Pancreas (tissue), 10 donors: ENCODE results near the gene ARIH2. TPM values are rescaled to one million over a fixed set of nuclear protein-coding genes. Genes with fewer than 3 reads are reported as not detected.
A peak's percentile ranks its signal among the peaks of the same experiment; 100 is the strongest.

Source experiments
- ATAC-seq, 4 donors: fragments of 200-7000 bp; cut with Tn5 transposase; one replicate each; pipeline versions ENCODE4 v1.8.0 to v1.9.1; 2020; ENCODE audit warnings: mild to moderate bottlenecking in 4 of 4, moderate library complexity in 4 of 4
- DNase-seq, 6 donors: peaks; one replicate each; pipeline ENCODE4 v3.0.0-alpha.2; 2020
- FAIRE-seq: peaks from 2 replicates; lab custom pipeline; 2012; peaks lifted over from hg19 to GRCh38; lab: Jason Lieb, UNC
- H3K27ac ChIP-seq, 4 donors: fragments of 200-600 bp; sonication (generic); 1 replicate in 3 of 4; 2 replicates in 1 of 4; pipeline versions ENCODE4 v1.5.0 to v1.8.0; 2020
- H3K27me3 ChIP-seq, 4 donors: fragments of 200-600 bp; one replicate each; pipeline ENCODE4 v1.8.0; 2021
- H3K36me3 ChIP-seq, 3 donors: fragments of 200-600 bp; sonication (generic) in 1 of 3; one replicate each; pipeline versions ENCODE4 v1.5.0 to v1.8.0; 2020 to 2021
- H3K4me1 ChIP-seq, 3 donors: fragments of 200-600 bp; one replicate each; pipeline ENCODE4 v1.8.0; 2021
- H3K4me3 ChIP-seq, 4 donors: fragments of 200-600 bp; sonication (generic) in 2 of 4; one replicate each; pipeline versions ENCODE4 v1.5.0 to v1.8.0; 2020 to 2021
- H3K9me3 ChIP-seq, 4 donors: fragments of 200-600 bp; one replicate each; pipeline ENCODE4 v1.8.0; 2021
- CTCF ChIP-seq, 4 donors: fragments of 200-600 bp; sonication (generic) in 3 of 4; IDR thresholded peaks; one replicate each; pipeline versions ENCODE4 v1.5.0 to v1.8.0; 2021; ENCODE audit warnings: antibody characterized with exemption in 4 of 4
- WGBS, 2 donors: extraction: QIAGEN DNeasy Blood & Tissue Kit; methylation state at CpG; one replicate each; pipeline ENCODE4 v1.1.7; 2013; 5-methylcytosine and 5-hydroxymethylcytosine counted together
- intact Hi-C, 3 donors: fragments of 100-400 bp; cut with DNase I; formaldehyde crosslinking; loops; one replicate each; pipeline versions ENCODE4 v1.11.1 to v1.14.2; 2022
- polyA plus RNA-seq, 2 donors: library from polyadenylated mRNA; stranded (reverse); fragments of 200-250 nt; gene quantifications; one replicate each; pipeline ENCODE4 v1.2.3, GENCODE V29; 2013
- total RNA-seq, 6 donors: library from RNA; stranded (reverse); fragmentation: NEBNext Ultra II Directional in 4 of 6; extraction: Animal tissue kit (Norgen Biotek cat#: 25700) in 4 of 6; gene quantifications; one replicate each; pipeline versions ENCODE4 v1.2.1 to v1.2.4, GENCODE V29; 2021 to 2023
- donor health status: healthy with polysubstance abuse.
- donor health status: DM: no; HTN: no; CAD: no; lungs with moderate emphysema.
- donor health status: DM: no; HTN: no; CAD: no.
- donor health status: control.
- donor health status: control.
- donor health status: Bipolar disorder and iron deficiency.
- donor health status: DM: yes; HTN: yes; CAD: no.
- donor health status: DM: no; HTN: no; CAD: no.
- donor health status: DM: no; HTN: no; CAD: no.
- donor health status: DM: yes; HTN: yes; CAD: no.

The ARIH2 gene
- total and polyA plus RNA-seq, 8 donors = 33.3 to 53.6 (median 41.6) TPM

DNA sequence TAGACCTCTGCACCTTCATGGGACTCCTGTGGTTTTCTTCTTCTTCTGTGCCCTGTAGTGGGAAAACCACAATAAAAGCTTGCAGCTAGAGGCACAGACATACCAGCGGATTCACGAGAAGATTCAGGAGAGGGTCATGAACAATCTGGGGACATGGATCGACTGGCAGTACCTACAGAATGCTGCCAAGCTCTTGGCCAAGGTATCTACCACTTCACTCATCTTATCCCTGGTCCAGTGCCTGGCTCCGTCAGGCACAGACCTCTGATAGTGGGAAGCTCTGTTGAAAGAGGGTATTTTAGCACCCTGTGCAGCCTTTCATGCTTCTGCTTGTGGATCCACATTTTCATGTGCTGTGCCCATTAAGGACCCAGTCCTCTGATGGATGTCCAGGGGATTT lies 61.7 kb downstream of the ARIH2 start:
- Histone ChIP-seq H3K27me3 (no peaks in the 10 kb centered on the region), H3K27ac (no peak overlapping the region), H3K4me3 (no peak overlapping the region), H3K4me1 (no peaks in the 10 kb centered on the region), H3K9me3 (no peaks in the 10 kb centered on the region), H3K36me3 (peaks cover 0 to 54% (median 39%) of the 10 kb centered on the region in 3 donors)
- WGBS, 2 donors = 88 to 90% methylated on average over 4 of the region's 4 CpGs
- no peak for TF ChIP-seq CTCF (IDR thresholded peaks at IDR 0.05)
- no peak for DNase-seq
- no peak for ATAC-seq
- intact Hi-C loops = loop anchor here in 1 of 3 donors (10.0 kb wide), 1 partner anchor 465 kb away; no protein-coding TSS in a partner anchor
- no peak for FAIRE-seq

- Histone ChIP-seq H3K27me3 (no peaks in the 10 kb centered on the region), H3K9me3 (no peaks in the 10 kb centered on the region), H3K4me3 (no peak overlapping the region), H3K36me3 (peaks cover 0 to 50% (median 26%) of the 10 kb centered on the region in 3 donors), H3K4me1 (no peaks in the 10 kb centered on the region), H3K27ac (no peak overlapping the region)
- intact Hi-C loops = loop anchor here in 1 of 3 donors (10.0 kb wide), 1 partner anchor 463 kb away; no protein-coding TSS in a partner anchor
- ATAC-seq = no peak
- DNase-seq = no peak
- no peak for FAIRE-seq
- TF ChIP-seq CTCF (IDR thresholded peaks at IDR 0.05) = no peak
Measured at GRCh38 chr3:48982016-48982415, 63.4 kb downstream of the ARIH2 start.

- H3K36me3 ChIP-seq = peaks cover 0 to 50% (median 26%) of the 10 kb centered on the region in 3 donors
- no peak for TF ChIP-seq CTCF (IDR thresholded peaks at IDR 0.05)
- no peaks in the 10 kb centered on the region for H3K27me3 ChIP-seq
- intact Hi-C loops = loop anchor here in 1 of 3 donors (10.0 kb wide), 1 partner anchor 462 kb away; no protein-coding TSS in a partner anchor
- FAIRE-seq (no peak), DNase-seq (peak in 1 of 6 donors; percentile 14), ATAC-seq (no peak)
- H3K4me3 ChIP-seq = no peak overlapping the region
- H3K27ac ChIP-seq = no peak overlapping the region
- no peaks in the 10 kb centered on the region for H3K4me1 ChIP-seq
- no peaks in the 10 kb centered on the region for H3K9me3 ChIP-seq
- 76 to 82% methylated on average over 5 of the region's 5 CpGs for WGBS, 2 donors
Measured at GRCh38 chr3:48982686-48983085, 64.0 kb downstream of the ARIH2 start.

GRCh38 chr3:48983096-48983495 lies 64.5 kb downstream of the ARIH2 start:
- Histone ChIP-seq H3K27me3 (no peaks in the 10 kb centered on the region), H3K4me3 (no peak overlapping the region), H3K27ac (no peak overlapping the region), H3K36me3 (peaks cover 0 to 50% (median 26%) of the 10 kb centered on the region in 3 donors), H3K9me3 (no peaks in the 10 kb centered on the region), H3K4me1 (no peaks in the 10 kb centered on the region)
- FAIRE-seq (no peak), ATAC-seq (no peak), DNase-seq (peak in 1 of 6 donors; percentile 23)
- 94% methylated on average over 4 of the region's 4 CpGs for WGBS, 2 donors
- intact Hi-C loops = loop anchor here in 1 of 3 donors (10.0 kb wide), 1 partner anchor 462 kb away; no protein-coding TSS in a partner anchor
- TF ChIP-seq CTCF (IDR thresholded peaks at IDR 0.05) = no peak

DNA sequence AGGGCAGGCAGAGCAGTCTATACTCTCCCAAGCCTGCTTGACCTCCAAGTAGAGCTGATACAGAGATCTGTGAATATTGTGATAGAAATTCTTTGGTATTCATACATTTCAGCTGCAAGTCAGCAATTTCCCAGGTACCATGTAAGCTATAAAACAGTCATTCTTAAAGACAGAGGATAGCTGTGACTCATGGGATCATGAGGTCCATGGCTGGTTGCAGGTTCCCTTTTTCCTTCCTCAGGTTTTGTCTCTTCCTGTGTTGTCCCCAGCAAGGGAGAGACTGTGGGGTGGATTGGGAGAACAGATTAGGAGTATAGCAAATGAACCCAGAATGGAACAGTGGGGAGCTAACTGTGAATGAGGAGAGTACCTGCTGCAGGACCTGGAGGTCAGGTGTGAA lies 66.0 kb downstream of the ARIH2 start:
- Histone ChIP-seq H3K9me3 (no peaks in the 10 kb centered on the region), H3K4me3 (no peak overlapping the region), H3K4me1 (peaks cover 5 to 7% (median 6%) of the 10 kb centered on the region in 3 donors), H3K36me3 (peaks cover 0 to 38% (median 20%) of the 10 kb centered on the region in 3 donors), H3K27ac (no peak overlapping the region), H3K27me3 (no peaks in the 10 kb centered on the region)
- no peak for ATAC-seq
- no peak for FAIRE-seq
- no peak for DNase-seq
- intact Hi-C loops = loop anchor here in 1 of 3 donors (10.0 kb wide), 1 partner anchor 460 kb away; no protein-coding TSS in a partner anchor
- no peak for TF ChIP-seq CTCF (IDR thresholded peaks at IDR 0.05)
